Activated naive CD8-positive, alpha-beta T cell treated with anti-CD3 and anti-CD28 coated beads for 36 hours (primary cell): ENCODE results near the gene TMIGD1. TPM values are rescaled to one million over a fixed set of nuclear protein-coding genes. Genes with fewer than 3 reads are reported as not detected.
"Not testable (repeated sequence)": the region's sequence is repeated elsewhere in the genome, so short reads cannot be mapped to it uniquely, and the experiment has no call there.

ENCODE experiments used
- DNase-seq: peaks from one replicate; pipeline ENCODE4 v3.0.0; 2021
- H3K27ac Mint-ChIP-seq: one replicate; pipeline ENCODE4 v1.8.0; 2022; ENCODE audit warnings: mild to moderate bottlenecking, moderate library complexity, mixed read lengths
- H3K27me3 Mint-ChIP-seq: one replicate; pipeline ENCODE4 v1.8.0; 2022; ENCODE audit warnings: mild to moderate bottlenecking, mixed read lengths
- H3K36me3 Mint-ChIP-seq: one replicate; pipeline ENCODE4 v1.8.0; 2021; ENCODE audit warnings: mild to moderate bottlenecking, mixed read lengths
- H3K4me1 Mint-ChIP-seq: one replicate; pipeline ENCODE4 v1.8.0; 2021; ENCODE audit warnings: mixed read lengths
- H3K4me3 Mint-ChIP-seq: one replicate; pipeline ENCODE4 v1.8.0; 2022; ENCODE audit warnings: mild to moderate bottlenecking, moderate library complexity, mixed read lengths
- H3K9me3 Mint-ChIP-seq: one replicate; pipeline ENCODE4 v1.8.0; 2022; ENCODE audit warnings: mixed read lengths
- total RNA-seq, 2 experiments: library from RNA; stranded (reverse); gene quantifications; one replicate each; pipeline ENCODE4 v1.2.3, GENCODE V29; 2021

TMIGD1 gene
- total RNA-seq, 2 experiments from 2014 or later: not detected

GRCh38 chr17:30345527-30346075, 11.7 kb upstream of the TMIGD1 start:
- Mint-ChIP-seq H3K36me3 (no peaks in the 10 kb centered on the region), H3K27me3 (no peaks in the 10 kb centered on the region), H3K9me3 (no peaks in the 10 kb centered on the region), H3K4me3 (no peak overlapping the region), H3K4me1 (peaks cover 15% of the 10 kb centered on the region), H3K27ac (peak overlapping the region; percentile 42)
- peak; percentile 38 for DNase-seq

- H3K36me3 Mint-ChIP-seq: no peaks in the 10 kb centered on the region
- peaks cover 21% of the 10 kb centered on the region for H3K4me1 Mint-ChIP-seq
- H3K27me3 Mint-ChIP-seq: no peaks in the 10 kb centered on the region
- H3K4me3 Mint-ChIP-seq: no peak overlapping the region
- no peaks in the 10 kb centered on the region for H3K9me3 Mint-ChIP-seq
- DNase-seq: no peak
- H3K27ac Mint-ChIP-seq: no peak overlapping the region
These were observed 11.2 kb upstream of the TMIGD1 start for GRCh38 chr17:30345089-30345433.

DNA sequence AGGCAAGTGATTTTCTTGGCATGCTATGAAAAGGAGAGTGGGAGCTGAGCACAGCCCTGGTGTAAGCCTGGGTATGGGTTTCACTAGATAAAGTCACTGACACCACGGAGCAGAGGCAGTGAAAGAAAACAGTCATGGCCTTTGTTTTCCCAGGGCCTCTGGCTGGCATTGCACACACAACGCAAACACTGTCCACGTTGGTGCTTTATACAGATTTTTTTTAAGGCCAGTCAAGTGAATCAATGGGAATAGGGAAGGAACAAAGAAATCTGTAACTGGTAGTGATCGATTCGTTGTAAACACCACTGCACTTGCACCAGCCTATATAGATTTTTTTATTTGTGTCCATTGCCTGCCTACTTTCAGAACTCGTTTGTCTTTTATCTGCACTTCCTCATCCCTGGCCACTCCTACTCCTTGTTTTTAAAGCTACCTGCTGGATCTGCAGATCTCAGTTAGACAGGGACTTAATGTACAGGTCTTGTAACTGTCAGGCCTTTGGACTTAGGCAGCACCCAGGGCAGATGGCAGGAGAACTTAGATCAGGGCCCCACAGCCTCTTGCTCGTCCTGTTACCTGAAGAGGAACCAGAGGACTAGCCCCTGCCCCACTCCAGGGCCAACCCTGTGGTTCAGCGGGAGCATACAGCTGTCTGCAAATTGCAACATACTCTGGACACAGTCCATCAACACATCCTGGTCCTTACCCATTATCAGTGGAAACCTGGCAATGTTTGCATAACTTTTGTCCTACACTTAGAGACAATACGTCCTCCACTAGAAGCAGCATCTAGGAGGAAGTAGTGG, 10.6 kb upstream of the TMIGD1 start:
- no peak overlapping the region for H3K4me3 Mint-ChIP-seq
- H3K27ac Mint-ChIP-seq: no peak overlapping the region
- no peak for DNase-seq
- H3K27me3 Mint-ChIP-seq: no peaks in the 10 kb centered on the region
- peaks cover 25% of the 10 kb centered on the region for H3K4me1 Mint-ChIP-seq
- H3K9me3 Mint-ChIP-seq: no peaks in the 10 kb centered on the region
- no peaks in the 10 kb centered on the region for H3K36me3 Mint-ChIP-seq

DNA sequence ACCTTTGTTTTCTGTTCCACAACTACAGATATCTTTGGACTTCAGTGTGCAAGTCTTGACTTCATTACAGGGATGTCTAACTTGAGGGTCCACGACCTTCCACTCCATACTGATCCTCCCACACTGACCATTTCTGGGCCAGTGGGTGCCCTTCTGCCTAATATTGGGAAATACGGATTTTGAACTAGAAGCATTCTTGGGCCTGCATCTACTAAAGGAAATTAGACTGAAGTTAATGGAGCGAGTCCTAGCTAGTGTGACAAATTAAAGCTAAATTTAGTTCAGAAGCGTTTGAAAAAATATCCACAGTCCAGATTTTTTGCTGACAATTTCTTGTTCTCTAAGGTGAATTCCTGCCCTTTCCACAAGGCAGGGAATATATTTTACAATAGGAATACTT, 9.9 kb upstream of the TMIGD1 start:
- Mint-ChIP-seq H3K4me1 (peaks cover 25% of the 10 kb centered on the region), H3K9me3 (no peaks in the 10 kb centered on the region), H3K4me3 (no peak overlapping the region), H3K36me3 (no peaks in the 10 kb centered on the region), H3K27me3 (no peaks in the 10 kb centered on the region), H3K27ac (no peak overlapping the region)
- DNase-seq: no peak

DNA sequence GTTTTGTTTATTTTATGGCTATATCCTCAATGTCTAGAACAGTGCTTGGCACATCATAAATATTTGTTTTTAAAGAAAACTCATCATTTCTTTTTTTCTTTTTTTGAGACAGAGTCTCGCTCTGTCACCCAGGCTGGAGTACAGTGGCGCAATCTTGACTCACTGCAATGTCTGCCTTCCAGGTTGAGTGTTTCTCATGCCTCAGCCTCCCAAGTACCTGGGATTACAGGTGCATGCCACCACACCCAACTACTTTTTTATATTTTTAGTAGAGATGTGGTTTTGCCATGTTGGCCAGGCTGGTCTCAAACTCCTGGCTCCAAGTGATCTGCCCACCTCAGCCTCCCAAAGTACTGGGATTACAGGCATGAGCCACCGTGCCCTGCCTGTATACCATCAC, 9.4 kb upstream of the TMIGD1 start:
- not testable (repeated sequence) for H3K36me3 Mint-ChIP-seq, H3K27me3 Mint-ChIP-seq, H3K4me3 Mint-ChIP-seq, DNase-seq, H3K27ac Mint-ChIP-seq, H3K9me3 Mint-ChIP-seq
- peaks cover 25% of the 10 kb centered on the region for H3K4me1 Mint-ChIP-seq

- Mint-ChIP-seq H3K27ac (no peak overlapping the region), H3K4me3 (no peak overlapping the region), H3K27me3 (no peaks in the 10 kb centered on the region), H3K36me3 (no peaks in the 10 kb centered on the region), H3K4me1 (peaks cover 27% of the 10 kb centered on the region), H3K9me3 (no peaks in the 10 kb centered on the region)
- DNase-seq: no peak
These were observed 7.9 kb upstream of the TMIGD1 start for GRCh38 chr17:30341703-30342249.

DNA sequence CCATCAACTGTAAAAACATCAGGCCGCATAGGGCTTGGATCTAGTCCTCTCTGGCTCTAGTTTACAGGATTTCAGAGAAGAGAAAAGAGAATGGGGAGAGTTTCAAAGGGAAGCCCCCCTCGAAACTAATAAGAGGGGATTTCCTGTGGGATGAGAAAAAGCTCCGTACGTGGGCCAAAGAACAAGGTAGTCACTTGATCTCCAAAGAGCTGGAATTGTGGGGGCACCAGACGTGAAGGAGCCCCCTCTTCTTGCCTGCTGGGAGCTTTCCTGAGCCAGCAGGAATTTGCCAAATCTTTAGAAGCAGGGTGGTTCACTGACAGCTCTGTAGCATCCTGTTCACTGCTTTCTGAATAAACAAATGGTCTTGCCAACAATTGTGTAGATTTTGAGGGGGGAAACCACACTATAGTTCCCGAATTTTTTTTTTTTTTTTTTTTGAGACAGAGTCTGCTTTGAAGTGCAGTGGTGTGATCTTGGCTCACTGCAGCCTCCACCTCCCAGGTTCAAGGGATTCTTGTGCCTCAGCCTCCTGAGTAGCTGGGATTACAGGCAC, 7.0 kb upstream of the TMIGD1 start:
- Mint-ChIP-seq H3K4me3 (no peak overlapping the region), H3K27ac (no peak overlapping the region), H3K4me1 (peaks cover 30% of the 10 kb centered on the region), H3K36me3 (no peaks in the 10 kb centered on the region), H3K27me3 (no peaks in the 10 kb centered on the region), H3K9me3 (peaks cover 2% of the 10 kb centered on the region)
- no peak for DNase-seq

DNA sequence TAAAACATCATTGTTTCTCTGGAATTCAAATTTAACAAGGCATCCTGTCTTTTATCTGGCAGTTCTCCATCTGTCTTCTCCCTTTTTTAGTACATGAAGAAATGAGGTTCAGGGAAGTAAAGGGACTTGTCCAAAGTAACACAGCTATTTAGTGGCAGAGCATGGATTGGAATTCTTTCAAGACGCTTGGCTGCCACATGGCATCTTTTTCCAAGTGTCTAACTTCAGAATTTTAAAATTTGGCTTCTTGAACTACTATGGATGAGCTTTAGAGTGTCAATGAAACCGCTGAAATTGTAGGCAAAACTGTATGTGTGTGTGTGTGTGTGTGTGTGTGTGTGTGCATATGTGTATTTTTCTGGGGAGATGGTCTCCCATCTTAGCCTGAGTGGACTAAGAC, 5.2 kb upstream of the TMIGD1 start:
- Mint-ChIP-seq H3K36me3 (no peaks in the 10 kb centered on the region), H3K4me3 (no peak overlapping the region), H3K27me3 (no peaks in the 10 kb centered on the region), H3K4me1 (peaks cover 25% of the 10 kb centered on the region), H3K27ac (no peak overlapping the region), H3K9me3 (peaks cover 4% of the 10 kb centered on the region)
- no peak for DNase-seq

DNA sequence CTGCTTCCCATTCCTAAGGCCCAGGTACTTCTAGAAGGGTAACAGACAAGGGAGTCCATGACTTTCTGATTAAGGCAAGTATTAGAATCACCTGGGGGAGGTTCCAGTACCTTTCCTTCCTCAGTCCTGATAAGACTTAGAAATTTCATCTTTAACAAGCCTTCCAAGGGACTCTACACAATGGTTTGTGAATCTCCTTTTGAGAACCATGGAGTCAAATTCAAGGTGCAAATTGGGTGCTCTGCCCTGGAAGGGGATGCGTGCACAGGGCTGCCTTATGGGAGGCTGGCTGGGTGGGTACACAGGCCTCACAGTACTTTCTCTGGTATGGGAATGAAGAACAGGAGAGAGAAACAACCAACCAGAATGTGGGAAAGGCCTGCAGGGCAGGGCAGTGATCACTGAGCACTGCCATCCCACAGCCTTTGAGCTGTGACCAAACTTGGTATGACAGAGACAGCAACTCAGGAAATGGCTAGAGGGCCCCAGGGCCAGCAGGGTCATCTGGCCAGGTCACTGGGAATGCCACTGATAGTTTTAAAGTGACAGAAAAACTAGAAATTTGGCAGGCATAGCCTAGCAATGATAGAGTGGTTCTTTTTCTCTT, 3.6 kb upstream of the TMIGD1 start:
- Mint-ChIP-seq H3K4me1 (peaks cover 38% of the 10 kb centered on the region), H3K27me3 (no peaks in the 10 kb centered on the region), H3K27ac (no peak overlapping the region), H3K9me3 (peaks cover 4% of the 10 kb centered on the region), H3K4me3 (no peak overlapping the region), H3K36me3 (no peaks in the 10 kb centered on the region)
- no peak for DNase-seq

GRCh38 chr17:30336369-30337171, 2.7 kb upstream of the TMIGD1 start:
- H3K27me3 Mint-ChIP-seq: no peaks in the 10 kb centered on the region
- no peak overlapping the region for H3K4me3 Mint-ChIP-seq
- H3K9me3 Mint-ChIP-seq: peaks cover 4% of the 10 kb centered on the region
- peaks cover 45% of the 10 kb centered on the region for H3K4me1 Mint-ChIP-seq
- no peak overlapping the region for H3K27ac Mint-ChIP-seq
- H3K36me3 Mint-ChIP-seq: no peaks in the 10 kb centered on the region
- DNase-seq: peak; percentile 45

DNA sequence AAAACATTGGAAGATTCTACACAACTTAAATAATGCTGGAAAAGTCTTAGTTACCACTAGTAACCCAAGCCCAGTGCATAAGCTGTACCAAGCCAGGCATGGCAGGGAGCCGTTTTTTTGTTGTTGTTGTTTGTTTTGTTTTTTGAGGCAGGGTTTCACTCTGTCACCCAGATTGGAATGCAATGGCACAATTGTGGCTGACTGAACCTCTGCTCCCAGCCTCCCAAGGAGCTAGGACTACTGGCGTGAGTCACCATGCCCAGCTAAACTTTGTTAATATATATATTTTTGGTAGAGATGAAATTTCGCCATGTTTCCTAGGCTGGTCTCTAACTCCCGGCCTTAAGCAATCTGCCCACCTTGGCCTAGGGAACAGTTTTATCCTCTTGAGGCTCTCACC, 564 bp upstream of the TMIGD1 start:
- H3K27ac Mint-ChIP-seq: no peak overlapping the region
- H3K36me3 Mint-ChIP-seq: no peaks in the 10 kb centered on the region
- H3K9me3 Mint-ChIP-seq: peaks cover 4% of the 10 kb centered on the region
- no peak overlapping the region for H3K4me3 Mint-ChIP-seq
- DNase-seq: no peak
- H3K4me1 Mint-ChIP-seq: peaks cover 46% of the 10 kb centered on the region
- H3K27me3 Mint-ChIP-seq: no peaks in the 10 kb centered on the region

DNA sequence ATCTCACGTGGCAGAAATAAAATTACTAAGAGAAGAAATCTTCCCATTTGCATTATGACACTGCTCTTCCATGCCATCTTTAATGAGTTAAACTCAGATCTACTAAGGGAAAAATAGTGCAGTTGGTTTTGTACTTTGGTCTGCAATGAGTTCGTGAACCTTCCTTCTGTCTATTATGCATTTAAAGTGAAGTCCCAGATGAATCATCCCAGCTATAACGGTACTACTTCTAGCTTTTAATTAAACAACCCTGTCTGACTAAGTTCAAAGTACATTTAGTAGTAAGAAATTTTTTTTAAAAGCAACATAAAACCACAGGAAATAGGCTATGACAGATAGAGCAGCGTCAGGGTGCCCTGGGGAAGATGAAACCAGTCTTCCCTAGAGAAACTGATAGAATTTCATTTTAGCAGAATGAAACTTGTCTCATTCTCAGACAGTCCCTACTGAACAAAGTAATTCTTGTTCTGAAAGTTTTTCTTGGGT, 1.8 kb downstream of the TMIGD1 start:
- Mint-ChIP-seq H3K4me3 (peak overlapping the region; percentile 55), H3K27me3 (no peaks in the 10 kb centered on the region), H3K4me1 (peaks cover 48% of the 10 kb centered on the region), H3K9me3 (peaks cover 4% of the 10 kb centered on the region), H3K27ac (peak overlapping the region; percentile 78), H3K36me3 (no peaks in the 10 kb centered on the region)
- DNase-seq: peak; percentile 55

- H3K4me3 Mint-ChIP-seq: no peak overlapping the region
- H3K36me3 Mint-ChIP-seq: no peaks in the 10 kb centered on the region
- no peaks in the 10 kb centered on the region for H3K9me3 Mint-ChIP-seq
- H3K27ac Mint-ChIP-seq: no peak overlapping the region
- H3K4me1 Mint-ChIP-seq: peaks cover 42% of the 10 kb centered on the region
- no peak for DNase-seq
- no peaks in the 10 kb centered on the region for H3K27me3 Mint-ChIP-seq
These were observed 7.0 kb downstream of the TMIGD1 start for GRCh38 chr17:30326809-30327208.

- H3K27me3 Mint-ChIP-seq: no peaks in the 10 kb centered on the region
- no peaks in the 10 kb centered on the region for H3K9me3 Mint-ChIP-seq
- H3K4me3 Mint-ChIP-seq: no peak overlapping the region
- no peak for DNase-seq
- no peaks in the 10 kb centered on the region for H3K36me3 Mint-ChIP-seq
- H3K27ac Mint-ChIP-seq: no peak overlapping the region
- H3K4me1 Mint-ChIP-seq: peaks cover 25% of the 10 kb centered on the region
These were observed 9.1 kb downstream of the TMIGD1 start for GRCh38 chr17:30324723-30325122.
